NCI-H2107 (cell line): Measurements from ENCODE around the gene RYR3.
"Not testable (repeated sequence)": the region's sequence is repeated elsewhere in the genome, so short reads cannot be mapped to it uniquely, and the experiment has no call there.

Experiments
- DNase-seq: peaks from one replicate; lab custom pipeline; 2025; lab: John Stamatoyannopoulos, UW

Gene RYR3

DNA sequence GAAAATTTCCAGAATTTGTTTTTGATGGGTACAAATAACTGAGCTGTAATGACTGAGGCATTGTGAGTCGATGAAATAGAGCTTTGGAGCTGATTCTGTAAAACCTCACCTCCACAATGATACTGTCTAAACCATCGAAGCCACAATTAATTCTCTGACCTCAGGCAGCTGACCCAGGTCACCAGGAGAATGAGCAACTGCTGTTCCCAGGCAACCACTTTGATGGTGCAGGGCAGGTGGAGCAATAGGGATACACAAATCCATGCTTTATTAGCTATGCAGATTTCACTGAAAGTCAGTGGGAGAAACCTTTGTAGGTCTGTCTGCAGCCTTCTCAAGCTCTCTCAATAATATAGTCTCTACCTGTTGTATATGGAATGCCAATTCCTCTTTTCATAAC, 204.4 kb downstream of the RYR3 start:
- DNase-seq, result no peak

DNA sequence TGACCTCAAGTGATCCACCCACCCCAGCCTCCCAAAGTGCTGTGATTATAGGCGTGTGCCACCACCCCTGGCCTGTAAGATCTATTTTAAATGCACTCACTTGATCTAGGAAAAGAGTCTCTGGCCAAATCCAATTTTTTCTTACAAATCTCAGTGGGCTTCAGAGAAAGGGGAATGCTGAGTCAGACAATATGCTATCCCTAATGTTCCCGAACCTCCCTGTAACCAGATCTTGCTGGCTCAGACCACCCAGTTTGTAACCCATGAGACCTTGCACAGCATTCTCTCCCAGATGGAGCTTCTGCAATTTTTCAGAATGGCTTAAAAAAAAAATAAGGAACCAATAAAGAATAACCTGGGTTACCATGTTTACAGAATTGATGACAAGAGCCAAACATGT, 205.8 kb downstream of the RYR3 start:
- no peak for DNase-seq

- DNase-seq, result no peak
Measured at GRCh38 chr15:33517944-33518343, 207.2 kb downstream of the RYR3 start.

DNA sequence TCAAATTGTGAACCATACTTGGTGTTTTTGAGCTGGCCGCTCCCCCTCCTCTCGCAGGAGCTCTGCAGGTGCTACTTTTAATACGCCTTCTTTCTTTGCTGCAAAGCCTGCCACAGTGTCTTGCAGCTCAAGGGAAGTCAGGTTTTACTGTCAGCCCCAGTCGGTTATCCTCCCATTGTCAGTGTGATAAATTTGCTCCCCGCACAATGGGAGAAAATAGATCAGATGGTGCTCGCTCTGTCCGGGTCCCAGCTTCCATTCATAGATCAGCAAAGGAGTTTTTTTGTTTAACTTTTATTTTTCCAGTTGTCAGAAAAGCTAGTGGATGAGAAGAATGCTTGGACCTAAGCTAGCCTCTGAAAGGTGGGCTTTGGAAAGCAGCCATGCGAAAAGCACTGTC, 207.7 kb downstream of the RYR3 start:
- DNase-seq, result no peak

DNA sequence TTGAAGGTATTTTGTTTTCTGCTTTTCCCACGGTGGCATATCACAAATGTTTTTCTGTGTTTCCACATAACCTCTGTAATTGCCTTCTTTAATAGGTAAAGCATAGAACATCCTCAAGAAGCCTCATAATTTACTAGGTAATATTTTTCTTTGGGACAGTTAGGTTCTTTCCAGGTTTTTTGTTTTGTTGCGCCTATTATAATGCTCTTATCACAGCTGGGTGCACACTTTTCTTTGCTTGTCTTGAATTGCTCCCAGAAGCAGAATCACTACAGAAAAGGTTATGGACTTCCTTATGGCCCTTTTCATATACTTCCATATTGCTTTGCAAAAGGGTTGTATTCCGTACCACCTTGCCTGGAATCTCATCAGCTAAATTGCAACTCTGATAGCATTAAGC, 213.5 kb downstream of the RYR3 start:
- DNase-seq, result no peak

DNA sequence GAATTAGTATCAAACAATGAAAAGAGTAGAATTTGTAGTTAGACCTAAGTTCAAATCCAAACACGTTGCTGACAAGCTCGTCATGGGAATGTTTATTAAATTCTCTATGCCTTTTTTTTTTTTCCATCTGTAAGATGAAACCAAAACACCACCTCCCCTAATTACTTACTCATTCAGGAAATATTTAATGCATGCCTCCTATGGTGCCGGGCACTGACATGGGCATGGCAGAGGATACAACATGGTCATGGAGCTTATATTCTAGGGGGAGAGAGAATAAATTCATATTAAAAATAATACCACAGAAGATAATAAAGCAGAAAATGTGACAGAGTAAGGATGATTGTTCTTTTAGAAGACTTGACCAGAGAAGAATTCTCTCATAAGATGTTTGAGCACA, 215.8 kb downstream of the RYR3 start:
- DNase-seq, result no peak

DNA sequence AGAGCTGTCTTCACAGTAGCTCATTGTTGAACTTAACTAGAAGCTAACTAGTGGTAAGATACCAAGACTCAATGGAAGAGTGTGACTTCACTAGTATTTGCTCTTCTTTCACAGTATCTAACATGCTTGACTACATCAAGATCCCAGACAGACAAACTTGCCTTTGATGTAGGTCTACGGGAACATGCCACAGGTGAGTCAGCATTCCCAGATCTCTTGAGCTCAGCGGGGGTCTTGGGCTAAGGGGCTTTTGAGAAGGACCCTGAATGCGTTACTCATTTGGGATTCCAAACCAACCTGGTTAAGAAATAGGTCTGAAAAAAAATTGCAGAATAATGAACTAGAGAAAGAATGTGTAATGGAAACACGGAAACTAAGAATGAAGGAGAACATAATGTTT, 222.4 kb downstream of the RYR3 start:
- DNase-seq, result no peak

GRCh38 chr15:33534642-33535041, 223.9 kb downstream of the RYR3 start:
- DNase-seq, result no peak

DNA sequence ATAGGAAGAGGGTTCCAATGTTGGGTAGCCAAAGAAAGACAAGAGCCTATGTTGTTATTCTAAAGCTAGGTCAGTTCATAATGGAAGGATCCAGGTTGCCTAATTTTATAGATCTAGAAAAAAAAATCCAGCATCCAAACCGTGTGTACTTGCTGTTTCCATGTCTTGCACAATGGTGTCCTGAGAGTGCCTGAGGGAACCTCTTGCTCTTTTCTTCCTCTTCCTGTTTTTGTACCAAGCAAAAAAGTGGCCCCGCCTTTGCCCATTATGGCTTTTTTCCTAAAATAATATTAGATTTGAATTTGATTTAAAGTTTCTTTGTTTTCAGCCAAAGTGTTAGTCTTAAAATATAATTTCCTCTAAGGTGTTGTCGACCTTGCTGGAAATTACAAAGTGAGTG, 224.4 kb downstream of the RYR3 start:
- DNase-seq, result no peak

DNA sequence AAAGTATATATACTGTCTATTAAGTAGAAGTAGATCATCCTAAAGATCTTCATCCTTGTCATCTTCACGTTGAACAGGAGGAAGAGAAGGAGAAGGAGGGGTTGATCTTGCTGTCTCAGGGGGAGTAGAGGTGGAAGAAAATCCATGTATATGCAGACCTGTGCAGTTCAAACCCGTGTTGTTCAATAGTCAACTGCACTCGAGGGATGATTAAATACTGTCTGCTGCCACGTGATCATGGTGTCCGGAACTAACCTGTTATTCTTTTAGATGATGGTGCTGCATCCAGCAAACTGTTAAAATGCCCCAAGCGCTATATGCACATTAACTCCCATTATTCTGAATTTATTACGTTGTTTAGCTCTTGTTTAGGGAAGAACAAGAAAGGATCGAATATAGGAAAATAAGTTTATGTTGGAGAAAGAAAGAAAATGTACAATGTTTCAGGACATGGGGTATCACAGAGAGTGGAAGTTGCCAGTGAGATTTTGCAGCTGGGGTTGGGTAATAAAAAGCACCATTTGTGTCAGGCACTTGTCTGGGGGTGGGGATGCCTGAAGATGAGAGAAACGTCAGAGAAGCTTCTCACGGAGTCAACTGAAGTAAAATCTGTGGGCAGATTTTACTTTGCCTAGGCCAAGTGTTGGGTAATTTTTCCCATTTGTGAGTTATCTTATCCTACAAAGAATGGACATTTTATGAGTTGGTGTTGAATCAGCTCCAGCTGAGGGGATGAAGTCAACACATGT, 229.2 kb downstream of the RYR3 start:
- DNase-seq, result no peak

- no peak for DNase-seq
Measured at GRCh38 chr15:33543957-33544356, 233.2 kb downstream of the RYR3 start.

DNA sequence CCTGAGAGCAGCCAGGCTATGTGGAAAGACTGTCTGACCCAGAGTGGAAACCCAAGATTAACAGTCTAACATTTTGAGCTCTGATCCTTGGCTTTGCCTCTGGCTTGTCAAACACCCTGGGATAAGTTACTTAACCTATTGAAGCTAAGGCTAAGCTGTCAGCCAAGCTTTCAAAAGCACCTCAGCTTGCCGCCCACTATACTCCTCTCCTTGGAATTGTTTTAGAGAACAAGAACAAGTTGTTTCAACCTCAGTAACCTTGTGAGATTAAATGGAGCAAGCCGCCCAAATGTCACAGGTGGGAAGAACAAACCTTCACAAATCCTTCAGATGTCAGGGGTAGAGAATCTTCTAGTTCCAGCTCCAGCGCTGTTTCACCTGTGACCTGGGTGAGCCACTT, 235.1 kb downstream of the RYR3 start:
- no peak for DNase-seq

GRCh38 chr15:33547876-33548275, 237.1 kb downstream of the RYR3 start:
- DNase-seq, result no peak

- no peak for DNase-seq
Measured at GRCh38 chr15:33551860-33552259, 241.1 kb downstream of the RYR3 start.

- DNase-seq, result no peak
Measured at GRCh38 chr15:33553157-33553556, 242.4 kb downstream of the RYR3 start.

- DNase-seq, result no peak
Measured at GRCh38 chr15:33559207-33559890, 248.6 kb downstream of the RYR3 start.

GRCh38 chr15:33561407-33561806, 250.6 kb downstream of the RYR3 start:
- DNase-seq, result no peak

DNA sequence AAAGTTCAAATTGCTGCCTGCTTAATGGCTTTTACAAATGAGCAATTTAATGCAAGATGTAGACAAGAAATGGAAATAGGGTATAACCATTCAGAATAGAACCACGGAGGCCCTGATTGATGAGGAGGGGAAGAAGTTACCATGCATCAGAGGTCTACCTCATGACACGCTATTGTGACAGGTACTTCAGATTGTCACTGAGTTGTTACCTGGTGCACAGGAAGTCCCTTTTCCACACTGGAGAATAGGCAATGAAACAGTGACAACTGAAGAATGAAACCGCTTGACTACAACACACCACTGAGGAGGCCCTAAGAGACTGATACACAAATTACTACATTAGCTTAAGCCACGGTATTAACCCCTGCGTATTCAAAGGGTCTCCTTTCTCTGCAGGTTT, 251.2 kb downstream of the RYR3 start:
- DNase-seq, result no peak

DNA sequence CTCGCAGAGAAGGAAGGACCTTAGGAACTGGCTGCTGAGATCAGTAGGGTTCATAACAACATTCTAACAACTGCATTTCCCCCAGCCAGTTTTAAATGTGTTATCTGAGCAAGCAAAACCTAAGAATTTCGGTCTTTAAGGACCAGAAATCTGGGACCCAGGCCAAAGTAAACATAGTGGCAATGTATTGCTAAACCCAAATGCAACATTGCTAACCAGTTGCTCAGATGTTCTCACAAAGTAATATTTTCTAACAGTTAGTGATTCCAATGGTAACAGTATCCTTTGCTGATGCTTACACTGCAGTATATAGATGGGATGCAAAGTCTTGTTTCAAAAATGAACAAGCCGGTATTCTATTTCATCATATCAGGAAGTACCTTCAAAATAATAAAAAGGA, 254.3 kb downstream of the RYR3 start:
- DNase-seq, result no peak

- no peak for DNase-seq
Measured at GRCh38 chr15:33567652-33568051, 256.9 kb downstream of the RYR3 start.

GRCh38 chr15:33569036-33569435, 258.3 kb downstream of the RYR3 start:
- DNase-seq, result no peak

GRCh38 chr15:33577911-33578310, 267.1 kb downstream of the RYR3 start:
- DNase-seq, result not testable (repeated sequence)

GRCh38 chr15:33580526-33580925, 269.8 kb downstream of the RYR3 start:
- DNase-seq, result no peak

DNA sequence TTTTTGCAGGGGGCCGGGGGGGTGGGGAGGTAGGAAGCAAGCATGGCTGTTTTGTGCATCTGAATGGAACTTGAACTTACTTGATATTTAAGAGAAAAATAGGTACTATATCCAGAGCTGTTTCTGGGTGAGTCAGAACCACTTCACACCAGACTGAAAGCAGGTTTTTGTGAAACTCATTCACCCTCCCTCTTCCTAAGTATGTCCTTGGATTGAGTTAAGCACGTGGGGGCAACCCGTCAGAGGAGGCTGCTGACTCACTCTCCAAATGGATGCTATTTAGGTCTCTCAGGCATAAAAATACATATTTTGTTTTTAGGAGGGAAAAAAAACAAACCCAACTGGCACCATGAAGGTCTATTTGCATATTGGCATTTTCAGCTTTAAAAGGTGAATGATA, 270.3 kb downstream of the RYR3 start:
- no peak for DNase-seq
